GM20000 (cell line): ENCODE data around the gene HMCN2.

Experiments used
- DNase-seq: peaks from one replicate; pipeline ENCODE4 v3.0.0; 2012; ENCODE audit warnings: low spot score
- CTCF ChIP-seq: IDR thresholded peaks from 2 replicates; pipeline ENCODE4 v1.5.1; 2012; ENCODE audit warnings: mild to moderate bottlenecking, control low read depth; ENCODE audit errors: extremely low read depth, missing control alignments

The HMCN2 gene

GRCh38 chr9:130429831-130430230 lies 164.3 kb downstream of the HMCN2 start:
- DNase-seq: no peak
- no peak for TF ChIP-seq CTCF

- no peak for TF ChIP-seq CTCF
- no peak for DNase-seq
These were observed 164.7 kb downstream of the HMCN2 start for GRCh38 chr9:130430232-130430631.

- no peak for TF ChIP-seq CTCF
- no peak for DNase-seq
These were observed 165.4 kb downstream of the HMCN2 start for GRCh38 chr9:130430734-130431535.

GRCh38 chr9:130431536-130432303 lies 166.2 kb downstream of the HMCN2 start:
- TF ChIP-seq CTCF: no peak
- no peak for DNase-seq

GRCh38 chr9:130432362-130432761 lies 166.8 kb downstream of the HMCN2 start:
- TF ChIP-seq CTCF: no peak
- no peak for DNase-seq

- DNase-seq: no peak
- no peak for TF ChIP-seq CTCF
These were observed 167.2 kb downstream of the HMCN2 start for GRCh38 chr9:130432796-130433167.
